Embryonic facial prominence (tissue), 1 donor: Measurements from ENCODE around the gene AFAP1L1.

Source experiments
- DNase-seq: peaks from one replicate; pipeline ENCODE4 v3.0.0-alpha.2; 2016; ENCODE audit errors: extremely low spot score

Gene AFAP1L1

GRCh38 chr5:149372932-149373331, 101.3 kb downstream of the AFAP1L1 start:
- no peak for DNase-seq

DNA sequence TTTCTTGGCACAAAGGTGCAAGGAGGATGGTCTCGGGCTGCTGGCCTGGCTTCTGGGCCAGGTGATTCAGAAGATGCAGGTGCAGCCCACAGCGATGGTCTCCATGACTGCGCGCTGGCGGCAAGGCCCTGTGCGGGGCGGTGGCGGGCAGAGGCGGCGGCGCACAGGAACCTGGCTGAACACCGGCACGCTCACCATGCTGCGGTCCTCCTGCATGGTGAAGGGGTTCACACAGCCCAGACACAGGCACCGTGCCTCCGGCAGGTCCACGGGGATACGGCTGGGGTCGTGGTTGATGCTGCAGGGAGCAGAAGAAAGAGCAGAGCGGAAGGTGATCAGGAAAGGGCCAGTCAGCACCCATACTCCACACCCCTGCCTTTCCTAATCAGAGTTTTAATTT, 102.6 kb downstream of the AFAP1L1 start:
- no peak for DNase-seq

DNA sequence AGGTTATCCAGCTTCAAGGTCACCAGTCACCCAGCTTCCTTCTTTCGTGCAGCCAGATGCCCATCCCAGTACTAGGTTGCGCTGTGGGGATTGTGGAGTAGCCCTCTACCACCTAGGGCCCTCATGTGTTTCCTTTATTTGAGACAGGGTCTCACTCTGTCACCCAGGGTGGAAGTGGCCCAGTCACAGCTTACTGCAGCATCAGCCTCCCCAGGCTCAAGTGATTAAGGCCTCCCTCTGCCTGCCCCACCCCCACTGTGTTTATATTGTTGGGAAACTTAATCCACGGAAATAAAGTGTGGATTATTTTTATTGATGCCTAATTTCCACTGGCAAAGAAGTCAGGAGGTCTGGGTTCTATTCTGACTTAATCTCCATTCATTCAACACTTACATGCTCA, 103.1 kb downstream of the AFAP1L1 start:
- no peak for DNase-seq

GRCh38 chr5:149375434-149375833, 103.8 kb downstream of the AFAP1L1 start:
- no peak for DNase-seq

DNA sequence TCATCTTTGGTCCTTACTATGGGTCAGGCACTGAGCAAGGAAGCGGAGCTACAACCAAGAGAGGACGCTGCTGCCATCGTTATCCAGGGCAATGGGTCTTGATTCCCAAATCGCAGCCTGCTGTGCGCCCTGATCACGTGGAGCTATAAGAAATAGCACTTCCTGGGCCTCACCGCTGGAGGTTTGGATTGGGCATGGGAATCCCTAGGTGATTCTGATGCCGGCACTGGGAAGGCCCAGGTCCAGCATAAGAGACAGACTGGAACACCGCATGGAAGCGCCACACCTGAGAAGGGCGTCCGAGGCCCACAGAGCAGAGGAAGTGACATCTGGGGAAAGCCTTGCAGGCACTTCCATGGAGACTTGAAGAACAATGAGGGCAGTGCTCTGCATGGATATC, 104.4 kb downstream of the AFAP1L1 start:
- DNase-seq: no peak

GRCh38 chr5:149376711-149377447, 105.2 kb downstream of the AFAP1L1 start:
- no peak for DNase-seq

DNA sequence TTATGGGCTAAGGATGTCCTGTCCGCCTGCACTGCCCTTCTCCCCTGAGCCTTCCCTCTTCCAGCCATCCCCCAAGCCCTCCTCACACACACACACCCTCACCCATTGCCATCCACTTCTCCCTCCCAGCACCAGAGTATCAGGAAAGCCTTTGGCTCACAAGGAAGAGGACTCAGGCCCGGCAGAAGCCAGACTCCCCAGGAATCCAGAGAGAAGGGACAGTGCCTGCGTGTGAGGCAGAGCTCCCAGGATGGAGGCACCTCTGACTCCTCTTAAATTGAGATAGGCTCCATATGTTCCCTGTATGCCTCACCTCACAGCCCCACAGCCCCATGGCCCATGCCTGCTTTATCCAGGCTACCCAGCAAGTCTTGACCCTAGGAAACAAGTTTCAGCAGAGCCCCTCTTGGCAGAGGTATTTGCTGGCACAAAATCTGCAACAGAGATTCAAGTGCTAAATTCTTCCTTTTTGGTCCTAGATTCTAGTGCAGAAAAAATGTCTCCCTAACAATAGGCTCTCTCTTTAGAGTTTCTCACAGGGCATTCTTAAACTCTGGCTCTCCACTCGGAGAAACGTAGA, 106.7 kb downstream of the AFAP1L1 start:
- DNase-seq: no peak

- no peak for DNase-seq
These were observed 107.6 kb downstream of the AFAP1L1 start, which contains the start of gene IL17B for GRCh38 chr5:149379177-149379761. Gene IL17B (minus strand): TSS chr5:149379292. CDS start chr5:149379225, 67 bp downstream.

DNA sequence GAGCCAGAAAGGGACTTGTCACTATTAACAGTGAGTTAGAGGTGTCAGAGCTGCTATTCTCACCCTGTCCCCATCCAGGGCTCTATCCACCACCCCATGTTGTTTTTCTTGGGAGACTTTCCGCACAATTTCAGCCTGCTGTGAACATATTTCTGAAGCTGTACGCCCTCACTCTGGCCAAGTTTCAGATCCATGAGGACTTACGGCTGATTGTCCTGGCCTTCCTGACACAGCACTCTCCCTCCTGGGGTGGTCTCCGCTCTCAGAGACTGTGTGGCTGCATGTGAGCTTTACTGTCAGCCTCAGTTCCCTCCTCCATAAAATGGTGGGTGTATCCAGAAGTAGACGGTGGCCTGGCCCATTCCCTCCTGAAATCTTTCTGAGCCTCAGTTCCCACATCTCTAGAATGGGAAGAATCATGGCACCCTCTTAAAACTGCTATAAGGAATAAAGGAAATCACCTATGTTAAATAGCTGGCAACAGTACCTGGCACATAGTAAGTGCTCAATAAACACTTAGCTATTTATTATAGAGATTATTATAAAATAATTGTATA, 108.2 kb downstream of the AFAP1L1 start:
- no peak for DNase-seq

DNA sequence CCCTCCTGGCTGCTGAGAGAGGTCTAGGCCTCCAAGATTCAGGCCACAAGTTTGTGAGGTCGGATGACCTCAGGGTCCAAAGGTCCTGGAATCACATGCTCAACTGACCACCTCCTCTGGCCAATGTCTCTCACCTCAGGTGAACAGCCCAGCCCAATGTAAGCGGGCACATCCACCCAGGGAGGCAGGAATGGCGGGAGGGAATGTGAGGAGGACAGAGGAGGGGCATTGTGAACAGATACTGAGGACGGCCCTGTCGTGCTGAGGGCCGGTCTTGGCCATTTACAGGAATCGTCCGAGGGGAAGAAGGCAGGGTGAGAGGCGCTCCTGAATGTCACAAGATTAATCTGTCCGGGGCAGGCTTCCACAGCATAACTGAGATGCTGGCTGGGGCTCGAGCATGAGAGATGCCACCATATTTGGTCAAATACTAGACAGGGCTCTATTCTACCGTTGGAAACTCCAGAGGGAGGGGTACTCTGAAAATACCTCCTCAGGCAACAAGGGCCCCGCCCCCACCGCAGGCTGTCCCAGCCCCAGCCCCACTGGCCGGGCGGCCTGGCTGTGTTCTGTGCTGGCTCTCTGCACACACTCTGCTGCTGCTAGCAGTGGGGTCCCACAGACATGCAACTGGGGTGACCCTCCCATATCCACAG, 108.9 kb downstream of the AFAP1L1 start:
- no peak for DNase-seq

GRCh38 chr5:149381261-149381985, 109.8 kb downstream of the AFAP1L1 start:
- DNase-seq: no peak

GRCh38 chr5:149381986-149382338, 110.3 kb downstream of the AFAP1L1 start:
- DNase-seq: peak; percentile 40

DNA sequence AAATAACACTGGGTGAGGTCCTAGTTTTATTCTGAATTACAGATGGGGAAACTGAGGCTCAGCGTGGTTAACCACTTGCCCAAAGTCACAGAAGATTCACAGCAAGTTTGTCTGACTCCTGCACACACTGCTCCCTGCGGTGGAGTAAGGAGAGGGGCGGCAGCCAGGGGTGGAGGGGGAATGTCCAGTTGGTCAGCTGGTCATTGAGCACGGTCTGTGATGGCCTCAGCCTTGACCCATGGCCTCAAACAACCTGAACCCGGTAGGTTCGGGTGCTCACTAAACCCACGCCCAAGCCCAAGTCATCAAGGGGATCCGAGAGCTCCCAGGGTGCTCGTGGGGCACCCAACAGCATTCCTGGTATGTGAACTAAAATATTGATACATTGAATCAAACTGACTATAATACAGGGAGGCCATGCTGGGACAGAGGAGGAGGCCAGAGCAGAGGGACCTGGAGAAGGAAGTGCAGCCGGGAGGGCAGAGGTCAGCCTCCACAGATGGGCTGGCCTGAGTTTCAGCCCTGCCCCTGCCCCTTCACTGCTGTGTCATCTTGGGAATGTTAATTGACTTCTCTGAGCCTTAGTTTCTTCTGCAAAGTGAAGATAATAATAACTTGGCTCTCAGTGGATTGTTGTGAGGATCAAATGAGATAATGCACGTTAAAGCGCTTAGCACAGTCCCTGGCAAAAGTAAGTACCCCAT, 111.0 kb downstream of the AFAP1L1 start:
- no peak for DNase-seq

- no peak for DNase-seq
These were observed 111.7 kb downstream of the AFAP1L1 start for GRCh38 chr5:149383399-149383798.

DNA sequence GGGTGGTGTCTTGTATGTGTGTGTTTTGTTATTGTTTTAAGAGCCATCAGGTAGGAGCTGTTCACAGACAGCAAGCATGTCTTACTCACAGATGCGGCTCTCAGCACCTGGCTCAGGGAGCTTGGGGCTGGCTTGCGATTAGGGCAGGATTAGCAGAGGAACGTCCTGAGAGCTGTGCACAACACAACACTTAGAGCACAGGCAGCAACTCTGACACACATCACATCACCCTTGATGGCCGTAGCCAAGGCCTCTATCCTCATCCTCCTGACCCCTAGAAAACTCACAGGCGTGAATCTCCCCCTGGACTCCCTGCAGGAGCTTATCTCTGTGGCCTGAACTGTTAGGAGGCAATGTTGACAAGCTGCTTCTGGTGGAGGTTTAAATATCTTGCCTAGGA, 114.5 kb downstream of the AFAP1L1 start:
- DNase-seq: no peak

GRCh38 chr5:149387081-149387631, 115.5 kb downstream of the AFAP1L1 start:
- DNase-seq: no peak

GRCh38 chr5:149387982-149388381, 116.3 kb downstream of the AFAP1L1 start:
- no peak for DNase-seq

- no peak for DNase-seq
These were observed 117.0 kb downstream of the AFAP1L1 start for GRCh38 chr5:149388498-149389190.

DNA sequence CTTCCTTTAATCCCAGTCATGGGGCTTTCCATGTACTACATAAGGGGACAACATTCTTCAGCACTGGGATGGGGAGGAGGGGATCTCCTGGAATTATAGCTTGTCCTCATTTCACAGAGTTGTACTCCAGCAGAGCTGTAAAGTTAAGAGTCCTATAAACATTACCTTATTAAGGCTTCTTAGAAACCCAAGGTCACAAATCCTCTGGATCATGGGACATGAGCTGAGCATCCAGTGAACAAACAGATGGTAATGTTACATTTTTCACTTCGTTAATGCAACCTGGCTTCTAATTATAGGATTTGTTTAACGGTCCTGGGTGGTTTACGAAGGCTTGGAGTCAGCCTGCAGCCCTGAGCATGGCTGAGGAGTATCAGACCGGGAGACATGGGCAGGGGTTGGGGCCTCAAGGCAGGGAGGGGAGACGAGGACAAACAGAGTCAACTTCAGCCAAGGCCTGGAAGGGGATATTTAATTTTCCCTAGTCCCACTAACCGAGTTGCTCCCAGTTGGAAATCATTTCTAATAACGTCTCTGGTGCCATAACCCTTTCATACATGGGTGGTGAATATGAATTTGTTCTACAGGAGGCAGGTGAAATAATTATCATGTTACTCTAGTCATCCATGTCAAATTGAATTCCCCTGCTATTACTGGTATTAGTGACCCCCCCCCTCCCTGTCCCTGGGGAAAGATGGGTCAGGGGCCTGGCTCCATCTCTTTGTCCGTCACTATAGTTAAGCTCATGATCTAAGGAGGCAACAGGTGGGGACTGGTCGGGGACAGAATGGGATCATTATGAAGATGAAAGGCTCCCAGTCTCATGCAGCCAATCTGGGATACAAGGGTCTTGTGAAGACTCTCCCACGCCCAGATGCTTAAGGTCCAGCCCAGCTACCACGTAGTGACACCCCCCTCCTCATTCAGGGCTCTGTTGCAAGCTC, 118.2 kb downstream of the AFAP1L1 start:
- no peak for DNase-seq
